ENCODE measurements around the gene TIGIT. TPM values are rescaled to one million over a fixed set of nuclear protein-coding genes. Genes with fewer than 3 reads are reported as not detected.

TIGIT gene
- total and polyA plus RNA-seq, 3 experiments from 2014 or later, result 92.8 to 185 (median 185) TPM

DNA sequence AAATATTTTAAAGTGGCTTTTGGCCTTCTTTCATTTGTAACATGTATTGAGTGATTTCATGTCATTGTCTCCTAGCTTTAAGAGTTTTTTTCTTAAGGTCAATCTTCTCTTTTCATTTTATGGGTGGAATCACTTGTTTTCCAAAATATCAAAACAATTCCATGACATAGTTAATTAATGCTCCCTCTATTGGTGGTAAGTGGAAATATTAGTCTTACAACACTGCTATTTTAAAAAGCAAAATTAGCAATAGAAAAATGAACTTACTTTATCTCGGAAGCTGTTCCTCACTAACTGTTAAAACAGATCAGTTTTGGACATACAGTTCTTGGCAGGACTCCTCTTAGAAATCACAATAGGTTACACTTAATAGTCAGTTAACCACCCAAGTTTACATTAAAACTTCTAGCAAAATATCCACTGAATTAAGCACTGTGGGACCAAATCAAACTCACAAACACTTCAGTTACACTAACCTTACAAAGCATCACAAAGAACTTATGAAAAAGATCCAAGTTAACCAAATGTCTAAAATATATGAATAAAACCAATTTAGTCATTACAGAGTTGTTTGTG, 42.4 kb downstream of the TIGIT start:
- CTCF ChIA-PET, result interaction anchor here (0.7 to 4.8 kb wide), 14 partner anchors 12 to 184 kb away, joined by 3 to 29 read pairs (median 4); partner anchors contain the start of gene TIGIT

GRCh38 chr3:114336857-114337256, 43.0 kb downstream of the TIGIT start:
- POLR2A ChIA-PET, result interaction anchor here (1.4 kb wide), 1 partner anchor 123 kb away, joined by 4 read pairs; no protein-coding TSS in a partner anchor
- Mint-ChIP-seq H3K27ac (peak overlapping the region in 3 of 8 donors; percentile 13 to 81 (median 15)), H3K4me3 (peak overlapping the region in 1 of 7 donors; percentile 28), H3K9me3 (no peaks in the 10 kb centered on the region), H3K36me3 (peaks cover 5 to 14% (median 13%) of the 10 kb centered on the region in 3 donors), H3K4me1 (peaks cover 57 to 92% (median 88%) of the 10 kb centered on the region in 3 donors), H3K27me3 (no peaks in the 10 kb centered on the region)
- Histone ChIP-seq H3K4me3 (ENCODE audit: low read length) (no peak overlapping the region), H3K27ac (ENCODE audit: low read depth, low read length) (no peak overlapping the region), H3K27me3 (ENCODE audit: insufficient read depth, low read length, poor library complexity, severe bottlenecking) (no peaks in the 10 kb centered on the region), H3K4me1 (ENCODE audit: insufficient read depth, low read length) (peaks cover 19% of the 10 kb centered on the region), H3K36me3 (ENCODE audit: insufficient read depth, low read length) (no peaks in the 10 kb centered on the region), H3K9me3 (ENCODE audit: low read length) (no peaks in the 10 kb centered on the region)
- CTCF ChIA-PET, result interaction anchor here (1.2 to 4.8 kb wide), 11 partner anchors 13 to 184 kb away, joined by 3 to 29 read pairs (median 5); partner anchors contain the start of gene TIGIT
- no peak for DNase-seq

More for the DNA sequence above, 42.4 kb downstream of the TIGIT start:
- DNase-seq, result no peak
- Histone ChIP-seq H3K9me3 (ENCODE audit: low read length) (no peaks in the 10 kb centered on the region), H3K36me3 (ENCODE audit: insufficient read depth, low read length) (no peaks in the 10 kb centered on the region), H3K4me3 (ENCODE audit: low read length) (no peak overlapping the region), H3K27ac (ENCODE audit: low read depth, low read length) (no peak overlapping the region), H3K27me3 (ENCODE audit: insufficient read depth, low read length, poor library complexity, severe bottlenecking) (no peaks in the 10 kb centered on the region), H3K4me1 (ENCODE audit: insufficient read depth, low read length) (peaks cover 19% of the 10 kb centered on the region)
- Mint-ChIP-seq H3K9me3 (no peaks in the 10 kb centered on the region), H3K36me3 (peaks cover 5 to 16% (median 9%) of the 10 kb centered on the region in 3 donors), H3K27ac (peak overlapping the region in 7 of 8 donors; percentile 1 to 93 (median 65)), H3K4me3 (peak overlapping the region in 3 of 7 donors; percentile 1 to 32 (median 5)), H3K4me1 (peaks cover 62 to 95% (median 92%) of the 10 kb centered on the region in 3 donors), H3K27me3 (no peaks in the 10 kb centered on the region)
- POLR2A ChIA-PET, result interaction anchor here (1.4 kb wide), 1 partner anchor 122 kb away, joined by 4 read pairs; no protein-coding TSS in a partner anchor

DNA sequence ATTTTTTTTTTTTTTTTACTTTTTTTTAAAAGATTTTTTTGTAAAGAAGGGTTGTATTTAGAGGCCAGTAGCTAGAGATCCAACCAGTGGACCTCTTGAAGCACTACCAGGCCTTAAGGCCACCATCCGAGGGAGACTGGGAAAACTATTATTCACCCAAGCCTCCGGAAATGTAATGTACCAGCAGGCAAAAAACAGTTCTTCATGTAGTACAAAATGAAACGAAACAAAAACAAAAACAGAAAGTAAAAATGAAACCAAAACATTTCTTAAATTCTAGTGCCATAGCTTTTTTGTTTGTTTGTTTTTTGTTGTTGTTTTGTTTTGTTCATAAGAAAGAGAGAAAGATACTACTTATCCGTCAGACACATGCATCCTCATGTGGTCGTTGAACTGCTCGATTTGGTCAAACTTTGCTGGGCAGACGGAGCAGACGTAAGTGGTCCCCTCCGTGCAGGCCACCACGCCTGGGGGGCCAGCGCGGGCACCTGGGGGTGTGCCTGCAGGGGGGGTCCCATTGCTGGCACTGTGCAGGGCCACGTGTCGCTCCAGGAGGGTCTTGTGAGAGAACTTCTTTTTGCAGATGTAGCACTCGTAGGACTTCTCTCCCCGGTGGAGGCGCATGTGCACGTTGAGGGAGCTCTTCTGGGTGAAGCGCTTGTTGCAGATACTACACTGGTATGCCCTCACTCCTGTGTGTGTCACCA, 45.0 kb downstream of the TIGIT start:
- peak in 1 of 5 donors; percentile 30 for DNase-seq
- no peaks in the 10 kb centered on the region for H3K9me3 Mint-ChIP-seq
- H3K36me3 Mint-ChIP-seq, result peaks cover 7 to 27% (median 9%) of the 10 kb centered on the region in 3 donors
- POLR2A ChIA-PET, result interaction anchor here (0.8 to 1.0 kb wide), 5 partner anchors 25 to 125 kb away, joined by 3 to 5 read pairs (median 4); no protein-coding TSS in a partner anchor
- peak overlapping the region; percentile 33 to 85 (median 69) for H3K4me3 Mint-ChIP-seq
- H3K27ac Mint-ChIP-seq, result peak overlapping the region; percentile 76 to 93 (median 90)
- Histone ChIP-seq H3K4me1 (ENCODE audit: insufficient read depth, low read length) (peaks cover 4% of the 10 kb centered on the region), H3K27me3 (ENCODE audit: insufficient read depth, low read length, poor library complexity, severe bottlenecking) (no peaks in the 10 kb centered on the region), H3K9me3 (ENCODE audit: low read length) (no peaks in the 10 kb centered on the region), H3K4me3 (ENCODE audit: low read length) (no peak overlapping the region), H3K27ac (ENCODE audit: low read depth, low read length) (peak overlapping the region; percentile 15), H3K36me3 (ENCODE audit: insufficient read depth, low read length) (no peaks in the 10 kb centered on the region)
- CTCF ChIA-PET, result interaction anchor here (0.9 to 2.2 kb wide), 6 partner anchors 32 to 122 kb away, joined by 3 to 10 read pairs (median 4); no protein-coding TSS in a partner anchor
- H3K4me1 Mint-ChIP-seq, result peaks cover 39 to 83% (median 69%) of the 10 kb centered on the region in 3 donors
- no peaks in the 10 kb centered on the region for H3K27me3 Mint-ChIP-seq

DNA sequence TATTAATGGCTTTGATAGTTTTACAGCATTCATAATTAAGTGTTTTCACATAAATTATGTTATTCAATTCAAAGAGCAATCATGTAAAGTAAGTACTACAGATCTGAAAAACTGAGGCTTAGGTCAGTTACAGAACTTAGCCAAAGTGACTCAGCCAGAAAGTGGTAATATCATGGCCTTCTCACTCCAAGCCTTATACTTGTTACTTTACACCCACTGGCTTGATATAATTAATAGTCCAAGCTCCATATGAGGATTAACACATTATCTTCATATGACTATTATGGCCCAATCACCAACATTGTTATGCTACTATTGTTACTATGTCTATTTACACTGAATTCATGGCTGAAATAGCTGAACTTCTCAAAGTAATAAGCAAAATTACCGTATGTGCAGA, 50.7 kb downstream of the TIGIT start:
- Histone ChIP-seq H3K36me3 (ENCODE audit: insufficient read depth, low read length) (no peaks in the 10 kb centered on the region), H3K9me3 (ENCODE audit: low read length) (no peaks in the 10 kb centered on the region), H3K4me1 (ENCODE audit: insufficient read depth, low read length) (no peaks in the 10 kb centered on the region), H3K27me3 (ENCODE audit: insufficient read depth, low read length, poor library complexity, severe bottlenecking) (no peaks in the 10 kb centered on the region), H3K27ac (ENCODE audit: low read depth, low read length) (no peak overlapping the region), H3K4me3 (ENCODE audit: low read length) (no peak overlapping the region)
- ChIA-PET CTCF (interaction anchor here (0.7 to 1.1 kb wide), 2 partner anchors 39 to 51 kb away, joined by 3 read pairs; partner anchors contain the start of gene TIGIT), POLR2A (no interaction called here)
- Mint-ChIP-seq H3K4me3 (peak overlapping the region in 1 of 7 donors; percentile 28), H3K36me3 (peaks cover 8 to 47% (median 14%) of the 10 kb centered on the region in 3 donors), H3K27me3 (no peaks in the 10 kb centered on the region), H3K27ac (peak overlapping the region in 4 of 8 donors; percentile 10 to 45 (median 28)), H3K4me1 (peaks cover 13 to 67% (median 35%) of the 10 kb centered on the region in 3 donors), H3K9me3 (no peaks in the 10 kb centered on the region)
- no peak for DNase-seq

- Mint-ChIP-seq H3K27me3 (no peaks in the 10 kb centered on the region), H3K27ac (no peak overlapping the region), H3K4me1 (peaks cover 8 to 21% (median 10%) of the 10 kb centered on the region in 3 donors), H3K9me3 (no peaks in the 10 kb centered on the region), H3K36me3 (peaks cover 10 to 57% (median 13%) of the 10 kb centered on the region in 3 donors), H3K4me3 (no peak overlapping the region)
- ChIA-PET POLR2A (no interaction called here), CTCF (interaction anchor here (1.5 kb wide), 1 partner anchor 60 kb away, joined by 5 read pairs; no protein-coding TSS in a partner anchor)
- no peaks in the 10 kb centered on the region for H3K9me3 ChIP-seq (ENCODE audit: low read length)
- H3K27me3 ChIP-seq (ENCODE audit: insufficient read depth, low read length, poor library complexity, severe bottlenecking), result no peaks in the 10 kb centered on the region
- no peak for DNase-seq
- H3K4me3 ChIP-seq (ENCODE audit: low read length), result no peak overlapping the region
- H3K27ac ChIP-seq (ENCODE audit: low read depth, low read length), result no peak overlapping the region
- no peaks in the 10 kb centered on the region for H3K4me1 ChIP-seq (ENCODE audit: insufficient read depth, low read length)
- no peaks in the 10 kb centered on the region for H3K36me3 ChIP-seq (ENCODE audit: insufficient read depth, low read length)
Observed at GRCh38 chr3:114350271-114350670, 56.4 kb downstream of the TIGIT start.

DNA sequence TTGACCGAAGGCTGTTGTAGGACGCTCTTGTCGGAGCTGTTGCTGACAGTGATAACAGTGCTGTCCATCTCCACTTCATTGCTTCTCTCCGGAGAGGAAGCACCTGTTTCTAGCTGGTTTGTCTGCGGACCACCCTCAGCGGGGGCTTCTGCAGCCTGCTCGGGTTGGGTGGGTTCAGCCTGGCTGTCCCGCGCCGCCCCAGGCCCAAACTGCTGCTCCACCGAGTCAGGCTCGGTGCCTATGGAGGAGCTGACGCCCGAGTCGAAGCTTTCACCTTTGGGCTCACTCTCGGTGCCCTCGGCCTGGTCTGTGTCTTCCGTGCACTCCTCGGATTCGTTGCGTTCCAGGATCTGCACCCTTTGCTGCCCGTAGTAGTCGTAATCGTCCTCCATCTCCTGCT, 56.9 kb downstream of the TIGIT start:
- ChIA-PET POLR2A (no interaction called here), CTCF (no interaction called here)
- Mint-ChIP-seq H3K36me3 (peaks cover 10 to 56% (median 13%) of the 10 kb centered on the region in 3 donors), H3K27ac (no peak overlapping the region), H3K4me3 (no peak overlapping the region), H3K27me3 (no peaks in the 10 kb centered on the region), H3K4me1 (peaks cover 7 to 17% (median 7%) of the 10 kb centered on the region in 3 donors), H3K9me3 (no peaks in the 10 kb centered on the region)
- Histone ChIP-seq H3K9me3 (ENCODE audit: low read length) (no peaks in the 10 kb centered on the region), H3K27ac (ENCODE audit: low read depth, low read length) (no peak overlapping the region), H3K27me3 (ENCODE audit: insufficient read depth, low read length, poor library complexity, severe bottlenecking) (no peaks in the 10 kb centered on the region), H3K4me3 (ENCODE audit: low read length) (no peak overlapping the region), H3K36me3 (ENCODE audit: insufficient read depth, low read length) (no peaks in the 10 kb centered on the region), H3K4me1 (ENCODE audit: insufficient read depth, low read length) (no peaks in the 10 kb centered on the region)
- DNase-seq, result no peak

DNA sequence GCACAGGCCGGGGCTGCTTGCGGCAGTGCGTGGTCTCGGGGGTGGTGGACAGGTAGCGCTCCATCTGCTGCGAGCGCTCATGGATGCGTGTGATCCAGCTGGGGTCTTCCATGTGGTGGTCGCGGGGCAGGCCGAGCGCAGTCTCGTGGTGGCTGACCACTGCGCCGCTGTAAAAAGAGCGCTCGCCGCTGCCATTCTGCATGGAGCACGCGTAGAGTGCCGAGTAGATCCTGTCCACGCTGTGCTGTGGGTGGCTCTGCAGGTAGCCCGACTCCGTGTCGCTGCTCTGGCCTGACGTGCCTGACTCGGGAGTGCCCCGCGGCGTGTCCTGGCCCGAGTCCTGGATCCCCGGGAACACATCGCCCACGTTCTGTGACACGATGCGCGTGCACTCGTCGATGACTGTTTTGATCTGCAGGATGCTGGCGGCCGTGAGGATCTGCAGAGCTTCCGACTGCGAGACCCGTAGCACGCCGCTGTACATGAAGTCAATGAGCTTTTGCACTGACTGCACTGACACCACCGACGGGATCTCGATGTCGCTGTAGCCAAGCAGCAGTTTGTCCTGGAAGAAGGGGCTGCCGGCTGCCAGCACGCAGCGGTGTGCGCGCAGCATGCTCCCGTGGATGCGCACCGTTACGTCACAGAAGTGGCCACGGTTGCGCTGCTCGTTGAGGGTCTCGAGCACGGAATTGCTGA, 57.4 kb downstream of the TIGIT start:
- H3K9me3 Mint-ChIP-seq, result no peaks in the 10 kb centered on the region
- Histone ChIP-seq H3K27me3 (ENCODE audit: insufficient read depth, low read length, poor library complexity, severe bottlenecking) (no peaks in the 10 kb centered on the region), H3K9me3 (ENCODE audit: low read length) (no peaks in the 10 kb centered on the region), H3K36me3 (ENCODE audit: insufficient read depth, low read length) (no peaks in the 10 kb centered on the region), H3K27ac (ENCODE audit: low read depth, low read length) (no peak overlapping the region), H3K4me1 (ENCODE audit: insufficient read depth, low read length) (no peaks in the 10 kb centered on the region), H3K4me3 (ENCODE audit: low read length) (no peak overlapping the region)
- H3K4me3 Mint-ChIP-seq, result no peak overlapping the region
- H3K36me3 Mint-ChIP-seq, result peaks cover 10 to 53% (median 13%) of the 10 kb centered on the region in 3 donors
- peaks cover 1 to 11% (median 2%) of the 10 kb centered on the region in 3 donors for H3K4me1 Mint-ChIP-seq
- no peak for DNase-seq
- H3K27me3 Mint-ChIP-seq, result no peaks in the 10 kb centered on the region
- H3K27ac Mint-ChIP-seq, result no peak overlapping the region
- ChIA-PET POLR2A (no interaction called here), CTCF (interaction anchor here (1.8 kb wide), 1 partner anchor 60 kb away, joined by 6 read pairs; no protein-coding TSS in a partner anchor)
